BE2C (cell line): ENCODE data around the gene FBXW11.

Source experiments
- DNase-seq: peaks from one replicate; pipeline ENCODE4 v3.0.0-alpha.2; 2020
- H3K27me3 ChIP-seq: fragments of 250-450 bp; sonication (Bioruptor Pico); 2 replicates; pipeline ENCODE4 v1.5.1; 2020; ENCODE audit warnings: mild to moderate bottlenecking
- H3K36me3 ChIP-seq: fragments of 250-450 bp; sonication (Bioruptor Pico); 2 replicates; pipeline ENCODE4 v1.5.1; 2020; ENCODE audit warnings: mild to moderate bottlenecking
- H3K4me1 ChIP-seq: fragments of 250-450 bp; sonication (Bioruptor Pico); 2 replicates; pipeline ENCODE4 v1.5.1; 2020
- H3K4me3 ChIP-seq: 2 replicates; pipeline ENCODE4 v1.5.1; 2011; ENCODE audit warnings: low read depth, low read length
- H3K9me3 ChIP-seq: fragments of 250-450 bp; sonication (Bioruptor Pico); 2 replicates; pipeline ENCODE4 v1.5.1; 2020
- TF ChIP-seq, protein P1 (sequence below): IDR thresholded peaks from 2 replicates; pipeline ENCODE4 v1.5.1; 2012; ENCODE audit warnings: mild to moderate bottlenecking, low read depth, low read length

The FBXW11 gene

DNA sequence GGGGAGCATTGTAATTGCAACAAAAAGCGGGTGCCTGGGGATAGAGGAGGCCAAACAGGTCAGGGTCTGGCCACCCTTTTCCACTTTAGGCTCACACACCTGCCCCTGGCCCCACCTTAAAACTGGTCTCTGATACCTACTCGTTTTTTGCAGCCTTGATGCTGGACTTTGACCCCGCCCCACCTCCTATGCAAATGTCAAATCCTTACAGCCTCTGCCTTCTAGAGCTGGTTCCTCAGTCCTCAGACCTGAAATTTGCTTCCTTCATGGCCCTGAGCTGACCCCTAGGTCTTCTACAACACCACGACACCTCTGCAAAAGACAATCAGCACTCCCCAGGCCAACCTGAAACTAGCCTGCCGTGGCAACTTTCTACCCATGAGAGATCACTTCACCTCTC, 183.2 kb downstream of the FBXW11 start:
- no peaks in the 10 kb centered on the region; the same call in 1 of the 2 replicates for H3K27me3 ChIP-seq
- H3K4me3 ChIP-seq: no peak overlapping the region
- TF ChIP-seq, protein P1, sequence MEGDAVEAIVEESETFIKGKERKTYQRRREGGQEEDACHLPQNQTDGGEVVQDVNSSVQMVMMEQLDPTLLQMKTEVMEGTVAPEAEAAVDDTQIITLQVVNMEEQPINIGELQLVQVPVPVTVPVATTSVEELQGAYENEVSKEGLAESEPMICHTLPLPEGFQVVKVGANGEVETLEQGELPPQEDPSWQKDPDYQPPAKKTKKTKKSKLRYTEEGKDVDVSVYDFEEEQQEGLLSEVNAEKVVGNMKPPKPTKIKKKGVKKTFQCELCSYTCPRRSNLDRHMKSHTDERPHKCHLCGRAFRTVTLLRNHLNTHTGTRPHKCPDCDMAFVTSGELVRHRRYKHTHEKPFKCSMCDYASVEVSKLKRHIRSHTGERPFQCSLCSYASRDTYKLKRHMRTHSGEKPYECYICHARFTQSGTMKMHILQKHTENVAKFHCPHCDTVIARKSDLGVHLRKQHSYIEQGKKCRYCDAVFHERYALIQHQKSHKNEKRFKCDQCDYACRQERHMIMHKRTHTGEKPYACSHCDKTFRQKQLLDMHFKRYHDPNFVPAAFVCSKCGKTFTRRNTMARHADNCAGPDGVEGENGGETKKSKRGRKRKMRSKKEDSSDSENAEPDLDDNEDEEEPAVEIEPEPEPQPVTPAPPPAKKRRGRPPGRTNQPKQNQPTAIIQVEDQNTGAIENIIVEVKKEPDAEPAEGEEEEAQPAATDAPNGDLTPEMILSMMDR: no peak
- H3K4me1 ChIP-seq: no peaks in the 10 kb centered on the region
- DNase-seq: no peak
- H3K36me3 ChIP-seq: no peaks in the 10 kb centered on the region
- no peaks in the 10 kb centered on the region for H3K9me3 ChIP-seq

DNA sequence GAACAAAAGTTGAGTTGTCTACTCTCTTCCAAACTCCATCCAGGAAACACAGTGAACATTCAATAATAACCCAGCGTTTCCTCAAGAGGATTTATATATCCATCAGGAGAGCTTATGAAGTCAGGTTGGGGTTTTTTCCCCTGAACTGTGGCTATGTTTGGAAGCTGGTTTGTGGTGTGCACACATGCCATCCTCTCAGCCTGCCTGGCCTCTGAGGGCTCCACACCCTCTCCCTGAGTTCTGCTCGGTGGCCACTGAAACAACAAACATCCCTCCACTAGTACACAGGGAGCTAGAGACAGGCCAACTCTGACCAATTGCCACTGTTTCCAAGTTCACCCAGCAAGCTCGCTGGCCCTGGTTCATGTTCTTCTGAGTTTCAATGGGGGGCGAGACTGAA, 185.2 kb downstream of the FBXW11 start:
- Histone ChIP-seq H3K9me3 (no peaks in the 10 kb centered on the region), H3K36me3 (no peaks in the 10 kb centered on the region), H3K4me3 (no peak overlapping the region), H3K27me3 (no peaks in the 10 kb centered on the region; the same call in 1 of the 2 replicates), H3K4me1 (no peaks in the 10 kb centered on the region)
- DNase-seq: no peak
- TF ChIP-seq, protein P1: no peak

GRCh38 chr5:171820561-171820960, 185.9 kb downstream of the FBXW11 start:
- Histone ChIP-seq H3K9me3 (no peaks in the 10 kb centered on the region), H3K36me3 (no peaks in the 10 kb centered on the region), H3K4me3 (no peak overlapping the region), H3K27me3 (no peaks in the 10 kb centered on the region; the same call in 1 of the 2 replicates), H3K4me1 (no peaks in the 10 kb centered on the region)
- TF ChIP-seq, protein P1: no peak
- DNase-seq: no peak

DNA sequence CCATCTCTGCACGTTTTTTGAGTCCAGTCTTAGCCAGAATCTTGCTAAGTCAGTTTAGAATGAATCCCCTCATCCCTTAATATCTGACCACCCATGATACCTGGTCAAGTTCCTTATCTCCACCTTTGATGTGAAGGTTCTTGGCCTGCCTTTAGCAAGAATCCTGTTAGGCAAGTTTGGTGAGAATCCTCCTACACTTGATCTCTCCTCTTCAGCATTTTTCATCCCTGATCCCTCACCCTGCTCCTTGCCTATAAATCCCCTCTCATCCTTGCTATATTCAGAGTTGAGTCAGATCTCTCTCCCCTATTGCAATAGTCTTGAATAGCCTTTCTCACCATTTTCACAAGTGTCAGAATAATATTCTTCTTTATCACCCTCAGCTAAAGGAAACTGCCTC, 189.8 kb downstream of the FBXW11 start:
- Histone ChIP-seq H3K27me3 (peaks cover 8% of the 10 kb centered on the region), H3K9me3 (no peaks in the 10 kb centered on the region), H3K4me3 (no peak overlapping the region), H3K4me1 (no peaks in the 10 kb centered on the region), H3K36me3 (no peaks in the 10 kb centered on the region)
- TF ChIP-seq, protein P1: no peak
- DNase-seq: no peak

DNA sequence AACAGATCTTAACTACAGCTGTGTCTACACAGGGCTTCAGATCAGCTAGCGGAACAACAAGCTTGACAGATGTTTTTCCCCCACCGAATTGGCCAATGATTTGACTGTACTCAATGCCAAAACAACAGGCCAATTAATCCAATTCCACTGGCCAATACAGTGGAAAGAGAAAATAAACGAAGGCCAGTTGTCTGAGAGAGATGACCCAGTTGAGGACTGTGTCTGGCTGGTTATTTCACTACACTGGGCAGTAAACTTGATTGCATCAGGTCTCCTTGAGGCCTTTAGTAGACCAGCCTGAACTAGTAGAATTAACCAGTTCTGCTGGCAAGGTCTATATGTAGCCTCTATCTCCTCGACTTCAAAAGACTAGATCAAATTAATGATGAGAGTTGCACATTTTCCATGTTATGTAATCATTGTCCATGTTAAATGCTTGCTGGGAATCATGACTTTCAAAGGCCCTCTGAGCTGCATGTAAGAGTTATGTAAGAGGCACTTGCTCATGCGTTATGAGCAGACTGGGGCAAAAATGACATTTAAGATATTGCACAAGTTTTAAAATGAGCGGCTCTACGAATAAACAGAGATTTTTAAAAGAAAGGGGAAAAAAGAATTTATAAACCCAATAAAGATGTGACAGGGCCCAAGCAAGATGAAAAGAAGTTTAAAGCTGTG, 192.5 kb downstream of the FBXW11 start:
- no peak for DNase-seq
- no peaks in the 10 kb centered on the region for H3K9me3 ChIP-seq
- TF ChIP-seq, protein P1: no peak
- H3K36me3 ChIP-seq: no peaks in the 10 kb centered on the region
- H3K4me3 ChIP-seq: no peak overlapping the region
- H3K4me1 ChIP-seq: no peaks in the 10 kb centered on the region
- peaks cover 20% of the 10 kb centered on the region for H3K27me3 ChIP-seq

DNA sequence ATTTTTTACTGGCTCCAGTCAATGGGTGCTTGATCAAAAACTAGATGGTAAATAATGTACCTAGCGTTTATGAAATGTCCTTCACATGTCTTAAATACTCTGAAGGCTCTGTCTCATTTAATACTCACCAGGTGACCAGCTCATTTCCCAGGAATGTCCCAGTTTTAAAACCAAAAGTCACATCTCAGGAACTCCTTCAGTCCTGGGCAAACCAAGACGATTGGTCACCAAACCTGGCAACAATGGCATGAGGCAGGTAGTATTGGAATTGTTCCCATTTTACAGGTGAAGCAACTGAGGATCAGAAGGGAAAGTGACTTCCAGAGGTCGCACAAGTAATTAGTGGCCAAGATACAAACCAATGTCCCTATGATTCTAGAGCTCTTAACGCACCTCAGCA, 193.2 kb downstream of the FBXW11 start:
- no peak overlapping the region for H3K4me3 ChIP-seq
- no peaks in the 10 kb centered on the region for H3K4me1 ChIP-seq
- no peaks in the 10 kb centered on the region for H3K36me3 ChIP-seq
- no peaks in the 10 kb centered on the region for H3K9me3 ChIP-seq
- no peak for DNase-seq
- TF ChIP-seq, protein P1: no peak
- peaks cover 20% of the 10 kb centered on the region for H3K27me3 ChIP-seq
